ENCODE measurements around the gene TERT.

Gene TERT

GRCh38 chr5:1317921-1318565 lies 23.2 kb upstream of the TERT start:
- DNase-seq = no peak

DNA sequence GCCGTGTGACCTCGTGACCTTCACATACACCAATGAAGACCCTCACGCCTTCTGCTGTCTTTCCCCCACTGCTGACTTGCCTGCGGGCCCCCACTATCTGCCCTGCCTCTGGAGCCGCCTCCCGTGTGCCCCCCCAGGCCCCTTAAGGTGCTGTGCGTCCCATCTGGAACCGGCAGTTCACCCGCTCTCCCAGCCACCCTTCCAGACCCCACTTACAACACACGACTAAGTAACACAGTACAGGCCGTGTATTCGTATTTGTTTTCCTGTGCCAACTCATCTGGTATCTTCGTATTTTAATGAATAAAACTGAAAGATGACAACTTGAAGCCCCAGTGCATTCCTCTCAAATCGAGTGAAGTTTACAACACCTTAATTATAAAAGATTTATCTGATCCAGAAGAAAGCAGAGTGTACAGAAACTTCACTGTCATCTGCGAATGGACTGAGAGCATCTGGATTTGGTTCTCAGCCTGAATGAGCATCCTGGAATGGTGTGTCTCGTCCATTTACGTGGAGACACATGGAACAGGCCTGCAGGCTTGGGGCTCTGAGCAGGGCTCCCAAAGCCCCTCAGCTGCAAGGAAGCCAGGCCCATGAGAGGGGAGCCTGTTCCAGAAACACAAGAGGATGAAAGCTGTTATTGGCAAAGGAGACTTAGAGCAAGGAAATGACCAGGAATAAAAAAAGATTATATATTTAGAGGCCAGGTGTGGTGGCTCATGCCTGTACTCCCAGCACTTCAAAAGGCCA lies 21.9 kb upstream of the TERT start:
- peak in 1 of 2 experiments; percentile 62 for DNase-seq

- peak; percentile 49 to 77 for DNase-seq
These were observed 21.1 kb upstream of the TERT start for GRCh38 chr5:1315709-1316587.

DNA sequence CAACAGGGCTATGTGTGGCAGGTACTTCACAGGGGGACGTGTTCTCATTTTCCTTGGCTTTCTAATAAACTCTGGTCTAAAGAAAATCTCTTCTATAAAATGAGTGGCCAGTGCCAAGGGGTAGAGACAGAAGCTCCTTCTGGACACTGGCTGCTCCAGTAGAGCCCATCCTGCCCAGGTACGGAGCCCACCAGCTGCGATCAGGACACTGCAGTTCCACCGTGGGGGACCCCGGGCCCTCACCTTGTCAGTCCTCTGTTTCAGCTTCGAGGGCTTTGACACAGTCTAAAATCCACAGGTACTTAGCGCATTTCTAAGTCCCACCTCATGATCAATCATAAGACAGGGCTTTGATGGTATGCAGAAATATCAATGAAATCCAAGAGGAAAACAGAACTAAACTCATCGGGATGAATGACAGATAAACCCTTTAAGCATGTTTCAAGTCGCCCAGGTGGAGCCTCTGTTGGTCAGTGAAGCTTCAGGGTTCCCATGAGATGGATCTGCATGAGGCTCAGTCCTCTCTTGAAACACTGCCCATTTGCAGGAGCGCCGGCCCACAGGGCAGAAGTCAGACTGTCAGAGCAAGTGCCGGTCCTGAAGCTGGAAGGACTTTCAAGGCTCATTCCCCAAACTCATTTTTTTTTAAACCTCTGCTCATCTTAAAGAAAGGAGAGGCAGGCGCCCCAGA lies 20.3 kb upstream of the TERT start:
- no peak for DNase-seq

DNA sequence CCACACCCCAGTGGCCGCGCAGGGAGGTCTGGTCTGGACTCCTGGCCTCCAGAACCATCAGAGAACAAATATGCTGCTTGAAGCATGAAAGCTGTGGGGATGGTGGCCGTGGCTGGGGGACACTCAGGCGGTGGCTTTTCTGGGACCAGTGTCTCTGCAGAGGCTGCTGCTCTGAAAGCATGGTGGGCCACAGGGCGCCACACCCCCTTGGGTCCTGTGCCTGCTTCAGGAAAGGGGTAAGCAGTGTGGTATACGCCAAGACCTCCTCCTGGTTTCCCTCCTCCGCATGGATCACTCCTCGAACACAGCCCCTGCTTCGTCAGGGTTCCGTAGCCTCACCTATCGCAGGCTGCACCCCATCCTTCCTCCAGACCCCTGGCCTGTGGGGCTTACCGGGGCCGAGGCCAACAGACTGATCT lies 19.7 kb upstream of the TERT start:
- DNase-seq = no peak

- DNase-seq = no peak
These were observed 18.3 kb upstream of the TERT start for GRCh38 chr5:1312993-1313833.

DNA sequence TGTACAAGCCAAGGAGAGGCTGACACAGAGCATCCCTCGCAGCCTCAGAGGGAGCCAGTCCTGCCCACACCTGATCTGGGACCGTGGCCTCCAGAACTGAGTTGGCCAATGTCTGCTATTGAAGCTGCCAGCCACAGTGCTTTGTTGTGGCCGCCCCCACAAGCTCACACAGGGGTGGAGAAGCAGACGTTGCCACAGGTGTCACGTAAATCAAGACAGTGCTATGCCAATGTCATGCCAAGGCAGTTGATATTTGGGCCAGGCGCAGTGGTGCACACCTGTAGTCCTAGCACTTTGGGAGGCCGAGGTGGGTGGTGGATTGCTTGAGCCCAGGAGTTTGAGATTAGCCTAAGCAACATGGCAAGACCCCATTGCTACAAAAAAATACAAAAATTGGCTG lies 17.3 kb upstream of the TERT start:
- no peak for DNase-seq

GRCh38 chr5:1311439-1312055 lies 16.7 kb upstream of the TERT start:
- no peak for DNase-seq

- no peak for DNase-seq
These were observed 15.2 kb upstream of the TERT start for GRCh38 chr5:1310118-1310517.

GRCh38 chr5:1304033-1304432 lies 9.2 kb upstream of the TERT start:
- no peak for DNase-seq

DNA sequence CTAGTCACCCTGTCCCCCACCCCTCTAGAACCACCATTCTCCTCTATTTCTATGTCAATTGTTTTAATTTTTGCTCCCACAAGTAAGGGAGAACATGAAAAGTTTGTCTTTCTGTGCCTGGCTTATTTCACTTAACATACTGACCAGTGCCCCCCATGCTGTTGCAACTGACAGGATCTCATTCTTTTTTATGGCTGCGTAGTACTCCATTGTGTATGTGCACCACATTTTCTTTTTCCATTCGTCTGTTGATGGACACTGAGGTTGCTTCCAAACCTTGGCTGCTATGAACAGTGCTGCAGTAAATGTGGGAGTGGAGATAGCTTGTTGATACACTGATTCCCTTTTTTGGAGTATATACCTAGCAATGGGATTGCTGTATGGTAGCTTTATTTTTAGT lies 7.4 kb upstream of the TERT start:
- DNase-seq = no peak

GRCh38 chr5:1300581-1301083 lies 5.8 kb upstream of the TERT start:
- peak in 1 of 2 experiments; percentile 53 for DNase-seq

DNA sequence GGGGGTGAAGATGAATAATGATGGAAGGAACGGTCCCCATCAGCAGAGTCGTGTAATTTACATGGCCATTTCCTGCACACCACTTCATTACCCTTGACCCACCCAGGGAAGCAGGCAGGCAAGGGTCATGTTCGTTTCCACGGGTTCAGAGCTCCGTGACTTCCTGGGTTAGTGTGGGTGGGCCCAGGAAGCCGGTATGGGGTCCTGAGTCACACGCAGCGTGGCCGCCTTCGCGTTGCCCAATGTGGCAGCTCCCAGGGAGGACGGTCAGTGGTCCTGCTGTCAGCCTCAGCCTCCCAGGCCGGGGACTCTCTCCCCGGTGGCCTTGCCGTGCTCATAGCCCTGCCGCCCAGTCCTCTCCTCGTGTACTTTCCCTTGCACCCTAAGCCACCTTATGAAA lies 5.1 kb upstream of the TERT start:
- no peak for DNase-seq

GRCh38 chr5:1299511-1299850 lies 4.6 kb upstream of the TERT start:
- no peak for DNase-seq

DNA sequence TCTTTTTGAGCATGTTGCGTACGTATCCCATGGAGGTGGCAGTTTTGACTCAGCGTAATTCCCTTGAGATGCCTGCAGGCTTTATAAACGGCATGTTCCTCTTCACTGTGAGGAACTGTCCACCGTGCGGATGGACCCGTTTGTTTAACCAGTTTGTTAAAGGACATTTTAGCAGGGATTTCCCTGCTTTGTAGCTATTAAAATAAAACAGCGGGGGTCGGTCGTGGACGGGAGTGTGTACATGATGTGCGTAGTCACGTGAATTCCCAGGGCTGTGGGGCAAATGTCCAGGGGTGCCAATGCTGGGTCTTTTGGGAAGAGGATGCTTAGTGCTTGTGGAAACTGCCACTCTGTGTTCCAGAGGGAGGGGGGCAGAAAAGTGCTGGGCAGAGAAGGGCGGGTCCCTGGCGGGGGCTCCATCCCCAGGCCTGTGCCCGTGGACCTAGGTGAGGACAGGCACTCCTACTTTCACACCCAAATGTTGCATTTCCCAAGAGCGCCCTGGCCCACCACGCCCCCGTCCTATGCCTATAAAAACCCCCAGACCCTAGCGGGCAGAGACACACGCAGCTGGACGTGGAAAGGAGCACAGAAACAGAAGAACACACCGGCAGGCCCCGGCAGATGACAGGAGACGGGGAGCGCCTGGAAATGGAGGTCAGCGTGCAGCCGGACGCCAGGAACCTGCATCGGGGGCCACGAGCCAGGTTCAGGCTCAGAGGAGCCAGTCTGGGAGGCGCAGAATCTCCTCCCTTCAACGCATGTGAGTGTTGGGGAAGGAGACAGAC lies 4.0 kb upstream of the TERT start:
- no peak for DNase-seq

GRCh38 chr5:1298067-1298551 lies 3.2 kb upstream of the TERT start:
- no peak for DNase-seq

- peak; percentile 89 to 97 for DNase-seq
These were observed 2.4 kb upstream of the TERT start for GRCh38 chr5:1297243-1297642.

- no peak for DNase-seq
These were observed 776 bp upstream of the TERT start for GRCh38 chr5:1295650-1296037.

DNA sequence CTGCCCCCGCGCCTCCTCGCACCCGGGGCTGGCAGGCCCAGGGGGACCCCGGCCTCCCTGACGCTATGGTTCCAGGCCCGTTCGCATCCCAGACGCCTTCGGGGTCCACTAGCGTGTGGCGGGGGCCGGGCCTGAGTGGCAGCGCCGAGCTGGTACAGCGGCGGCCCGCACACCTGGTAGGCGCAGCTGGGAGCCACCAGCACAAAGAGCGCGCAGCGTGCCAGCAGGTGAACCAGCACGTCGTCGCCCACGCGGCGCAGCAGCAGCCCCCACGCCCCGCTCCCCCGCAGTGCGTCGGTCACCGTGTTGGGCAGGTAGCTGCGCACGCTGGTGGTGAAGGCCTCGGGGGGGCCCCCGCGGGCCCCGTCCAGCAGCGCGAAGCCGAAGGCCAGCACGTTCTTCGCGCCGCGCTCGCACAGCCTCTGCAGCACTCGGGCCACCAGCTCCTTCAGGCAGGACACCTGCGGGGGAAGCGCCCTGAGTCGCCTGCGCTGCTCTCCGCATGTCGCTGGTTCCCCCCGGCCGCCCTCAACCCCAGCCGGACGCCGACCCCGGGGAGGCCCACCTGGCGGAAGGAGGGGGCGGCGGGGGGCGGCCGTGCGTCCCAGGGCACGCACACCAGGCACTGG lies 548 bp downstream of the TERT start:
- DNase-seq = peak in 1 of 2 experiments; percentile 21

All from NCI-H524 (cell line).